ENCODE data around the gene SCAF4. TPM values are rescaled to one million over a fixed set of nuclear protein-coding genes. Genes with fewer than 3 reads are reported as not detected.

SCAF4 gene
- total and polyA plus RNA-seq, 9 of the 15 experiments (the other 6 are each of a cell fraction or from before 2014, with no cell fraction given), result 2.3 to 55.7 (median 17.2) TPM

GRCh38 chr21:31733551-31734149 lies 1.7 kb upstream of the SCAF4 start (continued):
- peak in 1 of 2 experiments; percentile 67; a peak in 2 of 4 replicates for TF ChIP-seq HDAC1 (IDR thresholded peaks at IDR 0.05)
- peak; percentile 48 to 68; a peak in 1 of 4 replicates for TF ChIP-seq MLLT1 (IDR thresholded peaks at IDR 0.05)
- TF ChIP-seq FOSL1 (tag; conservative IDR thresholded peaks at IDR 0.05), result no peak
- no peak for TF ChIP-seq GATAD2B (IDR thresholded peaks at IDR 0.05; ENCODE audit: borderline replicate concordance)
- no peak for TF ChIP-seq RFX1 (IDR thresholded peaks at IDR 0.05)
- TF ChIP-seq ZNF12 (CRISPR knock-in tag; IDR thresholded peaks at IDR 0.05), result no peak
- no peak for TF ChIP-seq FOXP4 (CRISPR knock-in tag; IDR thresholded peaks at IDR 0.05; ENCODE audit: borderline replicate concordance)
- no peak for TF ChIP-seq MYBL2 (IDR thresholded peaks at IDR 0.05; ENCODE audit: low read depth)
- no peak for TF ChIP-seq MYBL2 (CRISPR knock-in tag; IDR thresholded peaks at IDR 0.05; ENCODE audit: borderline replicate concordance)
- TF ChIP-seq ZMIZ1 (IDR thresholded peaks at IDR 0.05; ENCODE audit: low read depth in 2 of 2, low read length in 2 of 2), result no peak
- no peak for TF ChIP-seq TRIM24 (IDR thresholded peaks at IDR 0.05)
- no peak for TF ChIP-seq TCF7 (IDR thresholded peaks at IDR 0.05; ENCODE audit: borderline replicate concordance)
- no peak for TF ChIP-seq UBTF (IDR thresholded peaks at IDR 0.05; ENCODE audit: borderline replicate concordance in 1 of 2, low read depth in 2 of 2, low read length in 2 of 2)
- TF ChIP-seq PKNOX1 (IDR thresholded peaks at IDR 0.05), result peak; percentile 17; the same call in 1 of the 2 replicates
- TF ChIP-seq MTA3 (IDR thresholded peaks at IDR 0.05; ENCODE audit: borderline replicate concordance), result peak; percentile 78; the same call in 1 of the 2 replicates
- no peak for TF ChIP-seq ASH1L (IDR thresholded peaks at IDR 0.05; ENCODE audit: borderline replicate concordance, low read depth, partially characterized antibody)
- TF ChIP-seq ZNF717 (CRISPR knock-in tag; IDR thresholded peaks at IDR 0.05), result no peak

Measured in K562 (cell line).